Mesenteric fat pad (tissue), 1 donor: ENCODE results near the gene TSNAXIP1. TPM values are rescaled to one million over a fixed set of nuclear protein-coding genes. Genes with fewer than 3 reads are reported as not detected.

Experiments
- DNase-seq: peaks from one replicate; pipeline ENCODE4 v3.0.0-alpha.2; 2020; ENCODE audit warnings: low spot score
- long read RNA-seq: library from polyadenylated mRNA; unstranded; transcript quantifications from one replicate; pipeline ENCODE4 v2.0.0, GENCODE V29; 2020
- total RNA-seq: library from RNA; stranded (reverse); fragmentation: NEBNext Ultra II Directional; extraction: Animal tissue kit (Norgen Biotek cat#: 25700); gene quantifications from one replicate; pipeline ENCODE4 v1.2.1, GENCODE V29; 2021
- donor health status: DM: yes; HTN: yes; CAD: no.

TSNAXIP1 gene, protein sequence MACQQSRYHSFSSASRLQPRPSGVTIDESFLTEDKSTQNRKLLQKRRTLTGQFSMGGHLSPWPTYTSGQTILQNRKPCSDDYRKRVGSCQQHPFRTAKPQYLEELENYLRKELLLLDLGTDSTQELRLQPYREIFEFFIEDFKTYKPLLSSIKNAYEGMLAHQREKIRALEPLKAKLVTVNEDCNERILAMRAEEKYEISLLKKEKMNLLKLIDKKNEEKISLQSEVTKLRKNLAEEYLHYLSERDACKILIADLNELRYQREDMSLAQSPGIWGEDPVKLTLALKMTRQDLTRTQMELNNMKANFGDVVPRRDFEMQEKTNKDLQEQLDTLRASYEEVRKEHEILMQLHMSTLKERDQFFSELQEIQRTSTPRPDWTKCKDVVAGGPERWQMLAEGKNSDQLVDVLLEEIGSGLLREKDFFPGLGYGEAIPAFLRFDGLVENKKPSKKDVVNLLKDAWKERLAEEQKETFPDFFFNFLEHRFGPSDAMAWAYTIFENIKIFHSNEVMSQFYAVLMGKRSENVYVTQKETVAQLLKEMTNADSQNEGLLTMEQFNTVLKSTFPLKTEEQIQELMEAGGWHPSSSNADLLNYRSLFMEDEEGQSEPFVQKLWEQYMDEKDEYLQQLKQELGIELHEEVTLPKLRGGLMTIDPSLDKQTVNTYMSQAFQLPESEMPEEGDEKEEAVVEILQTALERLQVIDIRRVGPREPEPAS
- total RNA-seq, result 1.1 TPM
- long read RNA-seq, partial matches to known transcripts, result 1 of 5 reads
- long read RNA-seq, other reads (novel, unspliced or antisense), result 4 of 5 reads

DNA sequence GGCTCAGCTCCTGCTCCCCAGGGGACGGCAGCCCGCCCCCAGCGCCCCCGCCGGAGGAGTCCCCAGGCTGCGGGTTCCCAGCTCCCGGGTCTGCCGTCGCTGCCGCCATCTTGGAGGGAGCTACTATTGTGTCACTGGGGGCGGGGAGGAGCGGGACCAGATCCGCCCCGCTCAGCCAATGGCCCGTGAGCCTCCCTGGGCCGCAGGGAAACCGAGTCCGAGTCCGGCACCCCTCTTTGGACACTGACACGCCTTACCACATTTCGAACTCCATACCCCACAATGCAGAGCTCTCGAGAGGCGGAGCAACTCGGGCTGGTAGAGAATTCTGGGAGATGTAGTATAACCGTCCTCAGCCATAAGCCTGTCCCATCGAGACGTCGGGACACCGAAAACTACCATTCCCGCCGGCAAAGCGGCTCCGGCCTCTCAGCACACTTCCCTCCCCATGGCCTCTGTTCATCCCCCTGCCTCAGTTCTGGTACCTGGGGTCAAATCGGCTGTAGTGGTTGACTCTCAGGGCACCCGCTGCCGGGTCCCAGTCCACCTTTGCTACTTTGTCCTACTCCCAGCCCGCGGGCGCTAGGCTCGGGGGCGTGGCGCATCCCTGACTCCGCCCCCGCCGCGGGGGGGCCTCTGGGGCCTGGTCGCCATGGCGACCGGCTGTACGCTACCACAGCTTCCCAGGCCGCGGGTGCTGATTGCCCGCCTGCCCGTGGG, at the start of gene TSNAXIP1, which contains the start of gene RANBP10:
Gene TSNAXIP1, plus strand, starts transcription at position 462 of the 720 bp plus-strand sequence. CDS start 261 bp downstream, outside the sequence.
Gene RANBP10, minus strand, starts transcription at position 133 of the 720 bp plus-strand sequence. Its CDS starts 24 bp downstream, at position 109.
- peak; percentile 98 for DNase-seq

DNA sequence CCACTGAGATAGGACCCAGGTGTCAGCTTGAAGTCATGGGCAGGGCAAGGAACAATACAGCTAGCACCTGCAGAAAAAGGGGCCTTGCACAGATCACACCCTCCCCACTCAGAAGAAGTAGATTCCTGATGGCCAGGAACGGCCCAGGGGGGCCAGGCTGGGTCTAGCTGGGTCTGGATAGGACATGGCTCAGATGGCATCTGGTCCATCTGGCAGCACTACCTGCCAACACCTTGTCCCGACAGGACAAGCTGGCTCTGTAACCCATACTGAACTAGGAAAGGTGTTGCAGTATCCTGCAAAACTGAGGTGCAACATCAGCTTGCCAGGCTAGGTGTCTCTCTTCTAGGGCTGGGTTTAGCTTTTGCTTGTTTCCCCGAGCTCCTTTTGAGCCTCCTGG, 48.7 kb upstream of the TSNAXIP1 start:
- DNase-seq, result no peak

DNA sequence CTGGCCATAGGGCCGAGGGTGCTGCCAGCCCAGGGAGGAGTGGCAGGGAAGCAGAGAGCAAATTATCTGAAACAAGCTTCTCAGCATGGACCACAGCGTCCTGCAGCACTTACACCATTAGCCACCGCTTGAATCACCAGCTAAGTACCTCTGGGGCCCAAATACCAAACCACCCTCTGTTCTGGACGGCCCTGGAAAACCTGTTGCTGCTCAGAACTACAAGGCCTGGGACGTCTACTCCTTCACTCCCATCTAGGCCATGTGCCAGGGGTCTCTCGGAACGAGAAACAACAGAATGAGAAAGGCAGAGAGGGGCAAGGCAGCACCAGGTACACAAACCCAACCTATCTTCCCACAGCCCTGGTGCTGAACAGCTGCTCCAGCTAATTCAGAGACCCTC, 47.7 kb upstream of the TSNAXIP1 start:
- no peak for DNase-seq

DNA sequence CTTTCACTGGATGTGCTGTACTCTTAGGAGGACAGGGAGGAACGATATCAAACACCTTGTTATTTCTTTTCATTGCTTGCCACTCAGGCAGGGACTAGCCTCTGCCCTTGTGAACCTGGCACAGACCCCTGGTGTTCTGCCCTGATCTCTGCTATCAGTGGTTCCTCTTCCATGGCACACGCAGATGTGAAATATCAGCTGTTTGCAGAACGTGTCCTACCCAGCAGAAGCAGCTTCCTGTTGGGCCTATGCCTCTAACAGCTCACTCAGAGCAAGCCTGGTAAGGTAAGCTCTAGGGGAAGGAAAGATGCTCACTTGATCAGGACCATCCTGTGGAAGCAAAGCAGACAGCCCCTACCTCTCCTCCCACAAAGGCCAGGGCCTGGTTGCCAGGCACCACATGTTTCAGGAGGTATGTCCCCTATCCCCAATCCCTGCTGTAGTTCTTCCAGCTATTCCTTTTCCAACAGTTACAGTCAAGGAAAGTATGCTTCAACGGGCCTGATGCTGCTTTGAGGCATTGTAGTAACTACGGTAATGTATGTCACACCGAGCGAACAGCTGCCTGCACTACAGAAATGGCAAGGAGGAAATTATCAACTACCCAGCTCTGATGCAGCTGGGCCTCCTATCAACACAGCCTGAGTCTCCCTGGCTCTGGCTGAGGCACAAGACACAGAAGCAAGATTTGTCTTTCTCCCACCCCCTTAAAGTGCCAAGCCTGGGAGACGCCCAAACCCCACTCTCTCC, 46.3 kb upstream of the TSNAXIP1 start:
- no peak for DNase-seq

DNA sequence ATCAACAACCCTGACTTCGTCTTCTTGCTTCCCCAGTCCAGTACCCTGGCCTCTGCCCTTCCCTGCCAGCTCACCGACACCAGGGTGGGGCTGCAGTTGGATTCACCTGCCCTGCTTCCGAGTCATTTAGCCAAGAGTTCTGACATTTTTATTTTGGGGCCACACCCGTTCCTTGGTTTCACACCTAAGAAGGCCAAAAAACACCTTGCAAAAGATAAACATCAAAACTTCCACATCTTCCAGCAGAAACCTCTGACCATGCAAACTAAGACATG, 45.8 kb upstream of the TSNAXIP1 start:
- DNase-seq, result no peak

DNA sequence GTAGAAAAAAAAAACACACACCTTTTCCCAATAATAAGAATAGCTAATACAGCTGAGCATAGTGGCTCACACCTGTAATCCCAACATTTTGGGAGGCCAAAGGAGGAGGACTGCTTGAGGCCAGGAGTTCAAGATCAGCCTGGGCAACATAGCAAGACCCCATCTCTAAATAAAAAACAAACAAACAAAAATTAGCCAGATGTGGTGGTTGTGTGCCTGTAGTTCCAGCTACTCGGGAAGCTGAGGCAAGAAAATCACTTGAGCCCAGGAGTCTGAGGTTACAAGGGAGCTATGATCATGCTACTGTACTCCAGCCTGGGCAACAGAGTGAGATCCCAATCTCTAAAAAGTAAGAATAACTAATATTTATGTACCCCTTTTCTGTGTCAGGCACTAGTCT, 44.8 kb upstream of the TSNAXIP1 start:
- DNase-seq, result no peak

- no peak for DNase-seq
Observed at GRCh38 chr16:67762385-67762784, 44.3 kb upstream of the TSNAXIP1 start.

- no peak for DNase-seq
Observed at GRCh38 chr16:67763066-67763465, 43.6 kb upstream of the TSNAXIP1 start.

- DNase-seq, result no peak
Observed at GRCh38 chr16:67764158-67764667, 42.5 kb upstream of the TSNAXIP1 start.

GRCh38 chr16:67766291-67766690, 40.4 kb upstream of the TSNAXIP1 start:
- DNase-seq, result no peak

DNA sequence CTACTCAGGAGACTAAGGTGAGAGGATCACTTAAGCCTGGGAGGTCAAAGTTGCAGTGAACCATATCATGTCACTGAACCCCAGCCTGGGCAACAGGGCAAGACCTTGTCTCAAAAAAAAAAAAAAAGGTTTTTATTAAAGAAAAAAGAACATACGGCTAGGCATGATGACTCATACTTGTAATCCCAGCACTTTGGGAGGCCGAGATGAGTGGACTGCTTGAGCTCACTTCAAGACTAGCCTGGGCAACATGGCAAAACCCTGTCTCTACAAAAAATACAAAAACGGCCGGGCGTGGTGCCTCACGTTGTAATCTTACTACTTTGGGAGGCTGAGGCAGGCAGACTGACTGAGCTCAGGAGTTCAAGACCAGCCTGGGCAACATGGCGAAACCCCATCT, 38.7 kb upstream of the TSNAXIP1 start:
- DNase-seq, result no peak

- no peak for DNase-seq
Observed at GRCh38 chr16:67770346-67770991, 36.2 kb upstream of the TSNAXIP1 start.

DNA sequence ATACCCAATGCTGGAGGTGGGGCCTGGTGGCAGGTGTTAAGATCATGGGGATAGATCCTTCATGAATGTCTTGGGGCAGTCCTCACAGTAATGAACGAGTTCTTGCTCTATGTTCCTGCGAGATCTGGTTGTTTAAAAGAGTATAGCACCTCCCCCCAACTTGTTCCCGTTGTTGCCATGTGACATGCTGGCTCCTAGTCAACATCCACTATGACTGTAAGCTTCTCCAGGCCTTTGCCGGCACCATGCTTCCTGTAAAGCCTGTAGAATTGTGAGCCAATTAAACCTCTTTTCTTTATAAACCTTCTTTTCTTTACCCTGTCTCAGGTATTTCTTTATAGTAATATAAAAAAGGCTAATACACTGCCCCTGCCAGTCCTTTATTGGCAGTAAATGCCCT, 33.6 kb upstream of the TSNAXIP1 start:
- no peak for DNase-seq

- DNase-seq, result no peak
Observed at GRCh38 chr16:67773569-67774456, 32.9 kb upstream of the TSNAXIP1 start.

- no peak for DNase-seq
Observed at GRCh38 chr16:67774457-67774853, 32.2 kb upstream of the TSNAXIP1 start.

DNA sequence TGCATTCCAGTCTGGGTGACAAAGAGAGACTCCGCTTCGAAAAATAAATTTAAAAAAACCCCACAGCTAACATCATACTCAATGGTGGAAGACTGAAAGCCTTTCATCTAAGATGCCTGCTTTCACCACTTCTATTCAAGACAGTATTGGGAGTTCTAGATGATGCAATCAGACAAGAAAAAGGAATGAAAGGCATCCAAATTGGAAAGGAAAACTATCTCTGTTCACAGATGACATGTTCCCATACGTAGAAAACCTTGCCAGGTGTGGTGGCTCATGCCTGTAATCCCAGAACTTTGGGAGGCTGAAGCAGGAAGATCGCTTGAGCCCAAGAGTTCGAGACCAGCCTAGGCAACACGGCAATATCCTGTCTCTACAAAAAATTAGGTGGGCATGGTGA, 31.4 kb upstream of the TSNAXIP1 start:
- no peak for DNase-seq

DNA sequence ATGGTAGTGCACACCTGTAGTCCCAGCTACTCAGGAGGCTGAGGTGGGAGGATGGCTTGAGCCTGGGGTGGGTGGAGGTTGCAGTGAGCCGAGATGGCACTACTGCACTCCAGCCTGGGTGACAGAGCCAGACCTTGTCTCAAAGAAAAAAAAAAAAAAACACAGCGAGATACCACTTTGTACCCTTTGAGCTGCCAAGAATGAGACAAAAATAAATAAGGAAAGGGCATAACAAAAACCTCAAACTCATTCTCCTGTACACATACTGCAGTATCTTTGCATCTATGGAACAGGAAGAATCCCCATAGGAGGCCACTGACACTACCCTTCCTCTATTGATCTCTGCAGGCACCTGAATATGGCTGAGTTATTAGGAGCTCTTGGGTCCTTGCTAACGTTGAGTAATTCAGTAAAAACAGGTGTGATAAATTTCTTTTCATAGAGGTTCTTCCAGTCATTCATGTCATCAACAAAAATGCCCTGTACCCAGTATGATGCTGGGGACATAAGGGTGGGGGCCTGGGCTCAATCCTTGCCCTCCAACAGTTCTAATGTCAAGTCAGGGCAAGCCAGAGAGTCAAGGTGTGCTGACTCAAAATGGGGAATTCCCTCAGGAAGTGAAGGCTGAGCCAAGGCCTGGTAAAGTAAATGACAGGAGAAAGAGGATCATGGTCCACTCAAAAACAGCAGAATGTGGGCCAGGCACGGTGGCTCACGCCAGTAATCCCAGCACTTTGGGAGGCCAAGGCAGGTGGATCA, 27.3 kb upstream of the TSNAXIP1 start:
- no peak for DNase-seq

DNA sequence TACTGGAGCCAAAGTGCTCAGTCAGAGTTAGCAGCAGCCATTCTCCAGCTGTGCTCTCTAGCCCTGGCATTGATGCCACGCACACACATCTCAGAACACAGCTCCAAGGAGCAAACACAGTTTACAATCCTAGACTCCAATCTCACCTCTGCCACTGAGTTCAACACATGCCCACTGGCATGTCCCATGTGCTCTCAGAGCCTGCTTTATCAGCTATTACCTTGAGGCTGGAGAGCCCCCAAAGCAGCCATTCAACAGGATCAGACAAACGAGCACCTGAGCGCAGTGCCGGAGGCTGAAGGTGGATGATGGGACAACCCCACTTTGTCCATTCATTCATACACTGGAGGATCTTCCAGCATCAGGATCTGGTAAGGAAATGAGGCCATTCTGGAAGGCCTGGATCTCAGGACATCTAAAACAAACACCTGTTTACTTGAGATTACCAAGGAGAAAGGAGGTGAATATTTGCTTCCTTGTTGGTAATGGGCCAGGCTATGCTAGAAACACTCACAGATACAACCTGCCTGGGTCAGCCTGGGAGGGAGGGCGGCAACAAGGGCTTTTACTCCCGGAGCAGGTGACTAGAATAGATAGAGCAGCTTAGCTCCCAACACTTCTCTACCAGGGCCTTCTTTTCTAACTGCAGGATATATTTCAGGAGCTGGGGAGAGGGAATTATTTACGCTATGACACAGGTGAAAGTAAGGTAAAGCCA, 25.7 kb upstream of the TSNAXIP1 start:
- DNase-seq, result no peak
